Amygdala (tissue), 56 donors: ENCODE results near the gene SAMD3.
"Not testable (repeated sequence)": the region's sequence is repeated elsewhere in the genome, so short reads cannot be mapped to it uniquely, and the experiment has no call there.

Experiments
- DNase-seq, 56 donors: peaks; one replicate each; lab custom pipeline; 2025; lab: John Stamatoyannopoulos, UW

The SAMD3 gene

DNA sequence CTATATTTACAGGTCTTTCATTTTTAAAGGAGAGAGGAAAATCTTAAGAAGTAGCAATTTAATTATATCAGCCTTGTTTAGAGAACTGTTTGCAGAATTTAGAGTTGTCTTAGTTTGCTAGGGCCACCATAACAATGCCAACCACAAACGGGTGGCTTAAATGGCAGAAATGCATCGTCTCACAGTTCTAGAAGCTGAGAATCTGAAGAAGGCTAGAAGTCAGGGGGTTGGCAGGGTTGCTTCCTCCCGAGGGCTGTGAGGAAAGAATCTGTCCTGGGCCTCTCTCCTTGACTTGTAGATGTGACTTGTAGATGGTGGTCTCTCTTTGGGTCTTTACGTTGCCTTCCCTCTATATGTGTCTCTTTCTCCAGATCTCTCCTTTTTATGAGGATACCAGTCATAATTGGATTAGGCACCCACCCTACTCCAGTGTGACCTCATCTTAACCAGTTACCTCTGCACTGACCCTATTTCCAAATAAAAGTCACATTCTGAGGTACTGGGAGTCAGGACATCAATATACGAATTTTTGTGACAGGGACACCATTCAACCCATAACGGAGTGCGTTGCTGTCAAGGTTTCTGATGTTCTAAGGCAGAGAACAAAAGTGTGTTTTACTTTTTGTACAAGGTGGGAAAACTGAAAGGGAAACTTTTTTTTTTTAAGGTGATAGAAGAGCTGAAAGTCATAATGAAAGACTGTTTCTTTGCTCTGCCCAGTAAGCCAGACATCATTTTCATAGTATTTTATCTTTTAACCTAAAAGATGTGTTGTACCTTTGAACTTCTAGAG is 84.4 kb downstream of the SAMD3 start:
- no peak for DNase-seq

- no peak for DNase-seq
These were observed 86.0 kb downstream of the SAMD3 start for GRCh38 chr6:130136798-130137197.

DNA sequence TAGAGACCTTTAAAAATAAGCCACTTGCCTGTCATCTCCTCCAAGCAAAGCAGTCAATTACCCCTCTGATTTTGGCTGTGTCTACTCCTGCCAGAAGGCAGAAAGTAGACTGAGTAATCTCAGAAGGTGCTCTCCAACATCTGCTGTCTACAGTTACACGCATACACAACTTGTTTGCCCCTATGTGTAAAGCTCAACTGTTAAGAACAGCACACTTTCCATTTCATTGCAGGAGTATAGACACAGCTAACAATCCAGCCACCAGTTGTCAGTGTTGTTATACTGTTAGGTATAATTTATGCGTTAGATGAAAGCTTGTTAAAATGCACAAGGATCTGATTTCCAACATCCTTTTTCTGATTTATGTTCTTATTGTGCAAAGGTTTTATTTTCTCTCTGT is 88.2 kb downstream of the SAMD3 start:
- DNase-seq, result no peak

- no peak for DNase-seq
These were observed 90.5 kb downstream of the SAMD3 start for GRCh38 chr6:130132286-130132701.

- no peak for DNase-seq
These were observed 92.9 kb downstream of the SAMD3 start for GRCh38 chr6:130129762-130130246.

GRCh38 chr6:130128326-130128725 is 94.4 kb downstream of the SAMD3 start:
- DNase-seq, result no peak

DNA sequence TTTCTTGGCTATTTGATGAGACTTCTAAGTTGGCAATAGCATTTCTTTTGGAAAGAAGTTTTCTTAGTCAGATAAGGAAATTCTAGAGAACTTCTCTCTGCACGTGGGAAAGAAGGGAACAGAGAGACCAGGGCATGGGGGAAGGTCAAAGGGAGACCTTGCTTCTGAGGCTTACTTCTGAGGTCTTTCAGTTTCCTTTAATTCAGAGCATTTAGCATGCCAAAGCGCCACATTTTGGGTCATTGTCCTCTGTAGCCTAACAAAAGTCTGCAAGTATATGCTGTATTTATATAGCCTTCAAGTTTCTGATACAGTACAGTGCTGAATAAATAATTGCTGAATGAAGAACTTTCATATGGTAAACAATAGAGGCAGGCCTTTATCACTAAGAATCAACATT is 95.6 kb downstream of the SAMD3 start:
- DNase-seq, result no peak

GRCh38 chr6:130122243-130122642 is 100.5 kb downstream of the SAMD3 start:
- no peak for DNase-seq

- DNase-seq, result no peak
These were observed 102.0 kb downstream of the SAMD3 start for GRCh38 chr6:130120731-130121130.

DNA sequence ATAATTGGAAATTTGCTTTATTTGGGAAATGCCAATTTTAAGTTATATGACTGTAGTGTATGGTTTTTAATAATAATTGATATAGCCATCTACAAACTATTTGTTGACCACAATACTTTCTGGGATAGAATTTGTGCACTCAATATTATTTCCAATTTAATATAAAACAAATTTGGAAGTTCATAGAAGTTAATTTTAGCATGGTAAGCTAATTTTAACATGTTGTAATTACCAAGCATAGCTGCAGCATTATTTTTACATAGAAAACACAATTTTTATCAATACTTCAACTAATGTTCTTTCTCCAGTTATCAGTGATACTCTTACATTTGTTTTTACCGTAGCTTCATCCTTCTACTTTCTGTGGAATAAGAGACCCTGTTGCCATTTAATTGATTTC is 103.5 kb downstream of the SAMD3 start:
- no peak for DNase-seq

GRCh38 chr6:130118236-130118635 is 104.5 kb downstream of the SAMD3 start:
- no peak for DNase-seq

DNA sequence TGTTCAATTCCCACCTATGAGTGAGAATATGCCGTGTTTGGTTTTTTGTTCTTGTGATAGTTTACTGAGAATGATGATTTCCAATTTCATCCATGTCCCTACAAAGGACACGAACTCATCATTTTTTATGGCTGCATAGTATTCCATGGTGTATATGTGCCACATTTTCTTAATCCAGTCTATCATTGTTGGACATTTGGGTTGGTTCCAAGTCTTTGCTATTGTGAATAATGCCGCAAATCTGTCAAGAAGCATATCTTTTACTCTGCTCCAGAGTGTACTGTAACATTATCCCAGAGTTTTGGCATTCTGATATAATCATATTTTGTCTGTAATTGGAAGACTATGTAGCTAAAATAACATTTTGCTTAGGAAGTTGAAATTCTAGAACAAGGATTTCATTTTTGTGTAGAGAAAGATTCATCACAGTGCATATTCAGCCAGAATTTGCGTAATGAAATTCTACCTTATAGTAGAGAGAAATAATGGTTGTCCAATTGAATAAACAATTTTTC is 105.5 kb downstream of the SAMD3 start:
- not testable (repeated sequence) for DNase-seq

DNA sequence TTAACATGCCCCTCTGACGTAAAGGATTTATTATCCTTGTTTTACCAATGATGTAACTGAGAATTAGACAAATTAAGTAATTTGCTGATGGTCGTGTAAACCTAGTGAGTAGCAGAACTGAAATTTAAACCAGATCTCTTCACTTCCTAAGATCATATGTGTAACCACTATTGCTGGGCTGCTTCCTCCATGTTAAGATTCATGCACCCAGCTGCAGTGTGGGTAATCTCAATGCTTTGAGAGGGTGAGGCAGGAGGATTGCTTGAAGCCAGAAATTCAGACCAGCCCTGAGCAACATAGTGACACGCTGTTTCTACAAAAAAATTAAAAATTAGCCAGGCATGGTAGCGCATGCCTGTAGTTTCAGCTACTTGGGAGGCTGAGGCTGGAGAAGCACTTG is 106.5 kb downstream of the SAMD3 start:
- no peak for DNase-seq

DNA sequence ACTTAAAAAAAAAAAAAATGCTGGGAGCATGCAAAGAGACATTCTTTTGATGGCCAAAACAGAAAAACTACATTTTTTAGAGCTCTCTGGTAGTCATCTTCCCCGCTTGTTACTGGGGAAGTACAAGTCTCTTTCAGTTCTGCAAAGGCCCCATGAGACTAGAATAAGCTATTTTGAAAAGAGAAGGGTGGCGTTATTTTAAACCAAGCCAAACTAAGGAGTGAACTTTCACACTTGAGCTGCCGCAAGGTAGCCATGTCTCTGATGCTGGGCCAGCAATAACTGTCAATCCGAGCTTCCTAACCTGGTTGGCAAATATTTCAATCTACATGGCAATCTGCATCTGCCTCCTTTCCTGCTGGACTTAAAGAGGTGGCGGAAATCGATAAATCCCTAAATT is 107.7 kb downstream of the SAMD3 start:
- DNase-seq, result no peak

- no peak for DNase-seq
These were observed 109.5 kb downstream of the SAMD3 start for GRCh38 chr6:130113201-130113710.

GRCh38 chr6:130111031-130111430 is 111.7 kb downstream of the SAMD3 start:
- no peak for DNase-seq

DNA sequence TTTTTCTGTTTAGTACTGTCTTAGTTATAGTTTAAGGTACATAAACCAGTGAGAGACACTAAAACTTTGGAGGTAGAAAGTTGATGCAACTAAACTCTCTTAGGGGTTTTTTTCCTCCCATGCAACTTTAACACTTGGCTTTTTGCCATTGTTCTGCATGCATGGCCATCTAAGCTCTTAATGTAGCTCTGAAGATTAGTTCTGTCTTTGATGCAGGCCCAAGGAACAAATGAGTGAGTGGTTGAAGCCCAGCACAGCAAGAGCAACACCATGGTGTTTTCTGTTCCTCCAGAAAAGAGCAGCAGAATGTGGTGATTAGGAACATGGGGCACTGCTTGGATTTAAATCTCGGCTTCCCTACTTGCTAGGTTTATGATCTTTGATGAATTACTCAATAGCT is 115.0 kb downstream of the SAMD3 start:
- DNase-seq, result no peak

DNA sequence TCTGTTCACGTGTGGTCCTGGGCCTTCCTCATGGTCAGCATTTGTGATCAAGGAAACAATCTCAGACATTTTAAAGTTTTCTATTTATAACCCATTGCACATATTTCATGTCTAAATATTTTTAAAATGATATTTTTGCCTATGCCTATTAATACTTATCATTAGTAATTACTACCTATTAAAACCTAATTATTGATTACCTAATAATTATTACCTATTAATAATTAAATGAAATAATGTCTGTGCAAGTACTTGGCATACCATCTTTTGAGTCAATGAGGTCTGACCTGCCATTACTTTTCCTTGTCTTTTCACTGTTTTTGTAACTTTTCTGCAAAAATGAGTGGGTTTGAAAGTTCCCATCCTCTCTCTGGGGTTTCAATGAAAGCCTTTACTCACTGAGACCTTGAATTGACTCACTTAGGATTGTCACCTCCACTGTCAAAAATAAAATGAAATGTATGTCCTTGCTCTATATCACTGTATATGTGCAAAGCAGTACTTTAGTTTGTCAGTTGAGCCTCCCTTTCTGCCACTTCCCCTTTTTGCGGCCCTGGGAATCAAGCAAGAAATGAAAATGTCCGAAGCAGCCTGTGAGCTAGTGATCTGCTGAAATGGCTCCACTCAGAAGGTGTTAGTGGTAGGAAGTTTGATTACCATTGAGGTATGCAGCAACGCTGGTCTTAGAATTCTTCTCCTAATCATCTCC is 116.6 kb downstream of the SAMD3 start:
- no peak for DNase-seq

- DNase-seq, result no peak
These were observed 123.6 kb downstream of the SAMD3 start for GRCh38 chr6:130099119-130099518.

- no peak for DNase-seq
These were observed 124.4 kb downstream of the SAMD3 start for GRCh38 chr6:130098317-130098716.
